NCI-H1048 (cell line): ENCODE measurements around the gene ASPG.

Experiments
- DNase-seq: peaks from one replicate; lab custom pipeline; 2025; lab: John Stamatoyannopoulos, UW

ASPG gene

DNA sequence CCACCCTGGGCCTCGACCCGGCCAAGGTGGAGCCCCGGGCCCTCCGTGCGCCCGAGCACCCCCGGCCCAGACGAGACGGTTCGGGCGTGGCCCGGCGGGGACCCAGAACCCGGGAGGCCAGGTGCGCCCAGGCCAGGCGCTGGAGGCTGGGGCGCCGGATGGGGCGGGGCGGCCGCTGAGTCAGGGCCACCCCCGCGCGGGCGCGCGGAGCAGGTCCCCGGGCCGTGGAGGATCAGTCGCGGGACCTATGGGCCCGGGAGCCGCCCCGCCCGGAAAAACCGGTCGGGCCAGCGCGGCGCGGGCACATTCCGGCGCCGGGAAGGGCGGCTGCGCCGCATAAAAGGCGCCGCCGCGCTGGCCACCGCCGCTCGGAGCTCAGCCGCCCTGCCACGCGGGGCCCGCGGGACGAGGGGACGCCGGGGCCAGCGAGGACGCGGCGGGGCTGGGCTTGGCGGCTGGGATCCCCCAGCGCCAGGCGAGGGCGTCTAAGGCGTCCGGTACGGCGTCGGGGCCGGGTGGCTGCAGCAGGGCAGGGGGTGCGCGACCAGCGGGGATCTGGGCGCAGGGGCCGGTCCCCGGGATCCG lies 31.3 kb downstream of the ASPG start:
- no peak for DNase-seq

GRCh38 chr14:104117341-104118005 lies 32.0 kb downstream of the ASPG start:
- DNase-seq = no peak

GRCh38 chr14:104118006-104118844 lies 32.7 kb downstream of the ASPG start:
- DNase-seq = no peak

DNA sequence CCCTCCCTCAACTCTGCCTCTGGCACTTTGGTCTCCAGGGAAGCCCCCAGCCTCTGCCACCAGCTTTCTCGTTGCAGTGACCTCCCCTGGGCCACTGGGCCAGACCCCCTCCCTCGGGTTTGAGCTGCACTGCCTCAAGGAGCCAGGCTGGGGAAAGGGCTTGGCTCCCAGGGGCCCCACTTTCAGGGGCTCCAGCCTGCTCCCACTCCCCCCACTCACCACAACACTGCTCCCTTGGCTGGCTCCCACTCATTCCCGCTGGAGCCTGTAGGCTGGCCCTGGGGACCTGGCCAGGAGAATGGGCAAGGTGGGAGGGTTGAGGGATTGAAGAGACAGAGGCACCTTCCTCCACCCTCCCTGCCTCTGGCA lies 33.6 kb downstream of the ASPG start:
- no peak for DNase-seq

- no peak for DNase-seq
These were observed 34.2 kb downstream of the ASPG start for GRCh38 chr14:104119488-104120251.

DNA sequence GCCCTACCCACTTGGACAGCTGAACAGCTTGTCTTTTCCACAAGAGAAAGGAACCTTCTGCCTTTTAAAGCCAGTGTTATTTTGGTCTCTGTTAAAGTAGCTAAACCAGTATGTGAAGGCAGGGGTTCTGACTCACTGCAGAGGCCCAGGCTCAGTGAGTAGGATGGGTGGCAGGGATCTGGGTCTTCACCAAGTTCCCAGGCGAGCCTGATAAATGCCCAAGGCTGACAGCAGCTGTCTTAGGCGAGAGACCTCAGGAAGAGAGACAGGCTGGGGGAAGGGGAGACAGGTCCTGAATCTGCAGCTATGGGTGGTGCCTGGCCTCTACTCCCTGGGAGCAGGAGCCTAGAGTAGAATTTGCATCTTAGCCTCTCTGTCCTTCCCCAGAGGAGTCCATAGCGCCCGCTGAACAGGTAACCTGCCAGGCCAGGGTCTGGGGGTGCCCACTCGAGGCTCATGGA lies 34.8 kb downstream of the ASPG start:
- no peak for DNase-seq

DNA sequence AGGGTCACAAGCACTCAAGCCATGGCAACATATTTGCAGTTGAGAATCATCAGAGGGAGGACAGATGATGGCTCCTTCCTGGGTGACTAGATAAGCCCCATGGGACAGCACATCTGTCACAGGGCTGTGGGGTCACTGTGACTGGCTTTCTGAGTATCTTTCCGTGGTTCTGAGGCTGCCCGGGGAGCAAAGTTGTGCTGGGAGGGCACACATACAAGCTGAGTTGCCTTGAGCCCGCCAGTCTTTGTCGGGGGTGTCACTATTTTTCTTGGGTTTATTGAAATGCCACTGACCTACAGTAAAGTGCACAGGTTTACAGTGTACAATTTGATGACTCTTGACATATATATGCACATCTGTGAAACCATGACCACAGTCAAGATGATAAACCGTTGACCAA lies 35.6 kb downstream of the ASPG start:
- DNase-seq = no peak

DNA sequence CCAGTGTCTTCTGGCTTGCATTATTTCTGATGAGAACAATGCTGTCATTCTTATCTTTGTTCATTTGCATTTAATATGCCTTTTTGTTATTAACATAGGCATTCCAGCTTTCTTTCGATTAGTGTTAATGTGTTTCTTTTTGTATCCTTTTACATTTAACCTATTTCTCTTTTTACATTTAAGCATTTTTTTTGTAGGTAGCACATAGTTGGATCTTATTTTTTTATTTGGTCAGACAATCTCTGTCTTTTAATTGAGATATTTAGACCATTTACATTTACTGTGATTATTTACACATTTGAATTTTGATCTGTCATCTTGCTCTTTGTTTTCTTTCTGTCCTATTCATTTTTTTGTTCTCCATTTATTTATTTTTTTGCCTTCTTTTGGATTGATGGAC lies 38.4 kb downstream of the ASPG start:
- no peak for DNase-seq

DNA sequence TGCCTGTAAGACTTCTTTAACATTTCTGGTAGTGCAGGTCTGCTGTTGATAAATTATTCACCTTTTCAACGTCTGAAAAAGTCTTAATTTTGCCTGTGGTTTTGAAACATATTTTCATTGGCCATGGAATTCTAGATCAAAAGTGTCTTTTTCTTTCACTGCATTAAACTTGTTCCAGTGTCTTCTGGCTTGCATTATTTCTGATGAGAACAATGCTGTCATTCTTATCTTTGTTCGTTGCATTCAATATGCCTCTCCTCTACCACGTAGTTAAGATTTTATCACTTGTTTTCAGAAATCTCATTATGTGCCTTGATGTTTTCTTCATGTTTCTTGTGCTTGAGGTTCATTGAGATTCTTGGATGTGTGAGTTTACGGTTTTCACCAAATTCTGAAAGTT lies 39.5 kb downstream of the ASPG start:
- DNase-seq = no peak

- DNase-seq = no peak
These were observed 41.3 kb downstream of the ASPG start for GRCh38 chr14:104126753-104127152.

GRCh38 chr14:104128981-104129380 lies 43.5 kb downstream of the ASPG start:
- no peak for DNase-seq

GRCh38 chr14:104129556-104129955 lies 44.1 kb downstream of the ASPG start:
- DNase-seq = no peak

DNA sequence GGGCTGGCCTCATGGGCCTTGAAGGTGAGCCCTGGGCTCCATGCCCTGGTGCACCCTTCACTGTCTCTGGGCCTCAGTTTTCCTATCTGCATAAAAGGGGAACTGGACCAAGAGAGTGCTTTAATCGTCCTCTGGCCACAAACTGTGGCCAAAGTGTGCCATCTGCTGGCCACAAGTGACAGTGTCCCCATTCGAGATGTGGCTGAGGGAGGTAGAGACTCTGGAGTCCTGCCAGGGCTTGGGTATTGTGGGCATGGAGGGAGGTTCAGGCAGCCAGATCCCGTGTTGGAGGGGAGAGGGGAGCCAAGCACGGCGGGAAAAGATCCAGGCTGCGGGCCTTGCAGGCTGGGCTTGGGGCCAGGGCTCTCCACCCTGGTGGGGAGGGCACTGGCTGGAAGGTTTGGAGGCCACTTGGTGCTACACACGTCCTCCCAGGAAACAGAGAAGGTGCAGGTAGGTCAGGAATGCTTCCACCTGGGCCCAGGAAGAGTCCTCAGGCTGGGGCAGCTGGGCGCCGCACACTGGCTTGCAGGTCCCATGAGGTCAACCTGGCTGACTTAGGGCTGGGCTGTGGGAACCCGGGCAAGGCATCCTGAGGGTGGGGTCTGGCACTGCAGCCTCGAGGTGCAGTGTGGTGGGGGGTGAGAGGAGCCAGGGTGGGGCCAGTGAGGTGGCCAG lies 45.6 kb downstream of the ASPG start:
- no peak for DNase-seq

DNA sequence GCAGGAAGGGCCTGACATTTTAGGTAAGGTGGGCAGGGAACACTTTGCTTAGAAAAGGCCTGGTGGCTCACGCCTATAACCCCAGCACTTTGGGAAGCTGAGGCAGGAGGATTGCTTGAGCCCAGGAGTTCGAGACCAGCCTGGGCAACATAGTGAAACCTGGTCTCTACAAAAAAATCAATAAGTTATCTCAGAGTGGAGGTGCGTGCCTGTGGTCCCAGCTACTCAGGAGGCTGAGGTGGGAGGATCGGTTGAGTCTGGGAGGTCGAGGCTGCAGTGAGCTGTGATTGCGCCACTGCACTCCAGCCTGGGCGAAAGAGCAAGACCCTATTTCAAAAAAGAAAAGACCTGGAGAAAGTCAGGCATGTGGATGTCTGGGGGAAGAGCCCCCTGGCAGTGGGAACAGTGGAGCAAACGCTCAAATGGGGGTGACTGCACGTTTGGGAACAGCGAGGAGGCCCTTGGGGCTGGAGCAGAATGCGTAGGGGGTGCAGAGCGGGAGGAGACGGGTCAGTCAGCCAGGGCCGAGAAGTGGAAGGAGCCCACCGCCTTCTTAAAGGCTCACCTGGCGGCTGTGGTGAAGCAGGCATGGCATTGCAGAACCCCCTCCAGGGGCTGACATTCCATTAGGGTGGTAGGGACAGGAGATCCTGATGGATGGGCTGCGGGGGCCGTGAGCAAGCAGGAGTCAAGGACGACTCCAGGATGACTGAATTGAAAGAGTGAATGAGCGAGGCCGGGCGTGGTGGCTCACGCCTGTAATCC lies 46.6 kb downstream of the ASPG start:
- DNase-seq = no peak

- DNase-seq = no peak
These were observed 47.5 kb downstream of the ASPG start for GRCh38 chr14:104132981-104133380.

- DNase-seq = no peak
These were observed 48.0 kb downstream of the ASPG start for GRCh38 chr14:104133496-104133895.

- no peak for DNase-seq
These were observed 48.8 kb downstream of the ASPG start for GRCh38 chr14:104134061-104134965.

GRCh38 chr14:104135121-104135903 lies 49.8 kb downstream of the ASPG start:
- no peak for DNase-seq

DNA sequence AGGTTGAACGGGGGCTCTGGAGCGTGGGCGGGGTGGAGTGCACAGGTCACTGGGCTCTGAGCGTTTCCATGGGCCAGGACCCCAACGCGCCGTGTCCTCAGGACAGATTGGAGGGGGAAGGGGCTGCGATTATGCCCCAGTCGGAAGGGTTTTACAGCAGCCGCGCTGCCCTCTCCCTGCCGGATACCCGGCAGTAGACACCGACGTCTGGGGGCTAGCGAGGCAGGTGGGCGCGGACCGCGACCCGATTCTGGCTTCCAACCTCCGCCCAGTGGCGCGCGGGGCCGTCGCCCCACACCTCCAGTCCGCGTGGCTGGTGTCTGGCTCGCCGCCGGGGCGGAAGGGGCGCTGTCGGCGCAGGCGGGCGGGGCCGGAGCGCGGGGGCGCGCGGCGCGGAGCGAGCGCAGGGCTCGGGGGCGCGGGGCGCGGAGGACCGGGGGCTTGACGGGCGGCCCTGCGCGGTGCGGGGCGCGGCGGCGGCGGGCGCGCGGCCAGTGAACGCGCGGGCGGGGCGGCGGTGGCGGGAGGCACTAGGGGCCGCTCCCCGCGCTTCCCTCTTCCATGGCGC lies 50.5 kb downstream of the ASPG start:
- DNase-seq = no peak
